Naive thymus-derived CD4-positive, alpha-beta T cell (primary cell): Measurements from ENCODE around the gene DNAJC25. TPM values are rescaled to one million over a fixed set of nuclear protein-coding genes. Genes with fewer than 3 reads are reported as not detected.

Experiments
- ATAC-seq: fragments of 150-1000 bp; cut with Tn5 transposase; 2 replicates; pipeline ENCODE4 v1.10.0; 2021; ENCODE audit warnings: mild to moderate bottlenecking, moderate library complexity
- CTCF ChIA-PET: fragments of 350-600 bp; sonication (Branson Sonifier 250); formaldehyde crosslinking; loops from one replicate; lab custom pipeline; 2021; ENCODE audit warnings: antibody characterized with exemption; lab: Charles Lee
- POLR2A ChIA-PET: fragments of 350-600 bp; sonication (Branson Sonifier 250); formaldehyde crosslinking; loops from one replicate; lab custom pipeline; 2021; ENCODE audit warnings: antibody characterized with exemption, inconsistent platforms; lab: Charles Lee
- DNase-seq, 9 donors: peaks; one replicate each; pipeline versions ENCODE4 v3.0.0 to v3.0.0-alpha.2; 2020 to 2022; ENCODE audit warnings: mixed read lengths in 1 of 9
- H3K27ac ChIP-seq: one replicate; pipeline ENCODE4 v1.7.0; 2013; ENCODE audit warnings: mild to moderate bottlenecking, low read depth, low read length, moderate library complexity
- H3K27me3 ChIP-seq, 2 donors: one replicate each; pipeline ENCODE4 v1.7.0; 2013; ENCODE audit warnings: low read length in 2 of 2, mild to moderate bottlenecking in 2 of 2, moderate library complexity in 2 of 2; ENCODE audit not compliant: control insufficient read depth in 2 of 2, insufficient read depth in 2 of 2
- H3K36me3 ChIP-seq, 3 experiments: 1 replicate in 2 of 3; 2 replicates in 1 of 3; pipeline ENCODE4 v1.7.0; 2013; ENCODE audit warnings: low read length in 3 of 3, mild to moderate bottlenecking in 3 of 3, moderate library complexity in 1 of 3; ENCODE audit not compliant: insufficient read depth in 3 of 3, control insufficient read depth in 2 of 3
- H3K4me1 ChIP-seq, 2 donors: one replicate each; pipeline ENCODE4 v1.7.0; 2013; ENCODE audit warnings: low read length in 2 of 2, mild to moderate bottlenecking in 2 of 2, moderate library complexity in 1 of 2; ENCODE audit not compliant: control insufficient read depth in 2 of 2, insufficient read depth in 2 of 2
- H3K4me3 ChIP-seq: 2 replicates; pipeline ENCODE4 v1.7.0; 2013; ENCODE audit warnings: mild to moderate bottlenecking, low read length
- H3K9me3 ChIP-seq, 3 experiments: 1 replicate in 2 of 3; 2 replicates in 1 of 3; pipeline ENCODE4 v1.7.0; 2013; ENCODE audit warnings: low read length in 3 of 3; ENCODE audit not compliant: control insufficient read depth in 2 of 3
- H3K27ac Mint-ChIP-seq, 9 donors: one replicate each; pipeline ENCODE4 v1.8.0; 2020 to 2022; ENCODE audit warnings: mixed read lengths in 9 of 9, mild to moderate bottlenecking in 8 of 9, moderate library complexity in 5 of 9, inconsistent platforms in 2 of 9
- H3K27me3 Mint-ChIP-seq, 5 donors: one replicate each; pipeline ENCODE4 v1.8.0; 2021 to 2022; ENCODE audit warnings: mixed read lengths in 5 of 5, mild to moderate bottlenecking in 1 of 5
- H3K36me3 Mint-ChIP-seq, 5 donors: one replicate each; pipeline ENCODE4 v1.8.0; 2020 to 2022; ENCODE audit warnings: mixed read lengths in 5 of 5, mild to moderate bottlenecking in 3 of 5, inconsistent platforms in 1 of 5
- H3K4me1 Mint-ChIP-seq, 7 donors: one replicate each; pipeline ENCODE4 v1.8.0; 2020 to 2022; ENCODE audit warnings: mixed read lengths in 7 of 7, mild to moderate bottlenecking in 3 of 7, inconsistent platforms in 1 of 7
- H3K4me3 Mint-ChIP-seq, 10 donors: one replicate each; pipeline ENCODE4 v1.8.0; 2020 to 2022; ENCODE audit warnings: mild to moderate bottlenecking in 10 of 10, mixed read lengths in 10 of 10, moderate library complexity in 6 of 10, inconsistent platforms in 2 of 10
- H3K9me3 Mint-ChIP-seq, 11 donors: one replicate each; pipeline ENCODE4 v1.8.0; 2020 to 2022; ENCODE audit warnings: mixed read lengths in 11 of 11, mild to moderate bottlenecking in 4 of 11, inconsistent platforms in 1 of 11, moderate library complexity in 1 of 11
- intact Hi-C, 2 donors: fragments of 100-400 bp; cut with micrococcal nuclease; formaldehyde crosslinking; loops; one replicate each; pipeline ENCODE4 v1.15.1; 2023
- polyA plus RNA-seq, 2 donors: library from polyadenylated mRNA; unstranded; fragments of 300-500 nt; fragmentation: Illumina TruSeq; gene quantifications; one replicate each; pipeline ENCODE4 v1.2.3, GENCODE V29; 2021
- total RNA-seq, 6 experiments: library from RNA in 5 of 6; stranded (reverse) in 5 of 6; gene quantifications; 1 replicate in 5 of 6; 2 replicates in 1 of 6; pipeline ENCODE4 v1.2.3 and lab custom pipeline; 2021 to 2026

Gene DNAJC25
- total and polyA plus RNA-seq, 7 experiments from 2014 or later: 1.7 to 6.0 (median 4.1) TPM

DNA sequence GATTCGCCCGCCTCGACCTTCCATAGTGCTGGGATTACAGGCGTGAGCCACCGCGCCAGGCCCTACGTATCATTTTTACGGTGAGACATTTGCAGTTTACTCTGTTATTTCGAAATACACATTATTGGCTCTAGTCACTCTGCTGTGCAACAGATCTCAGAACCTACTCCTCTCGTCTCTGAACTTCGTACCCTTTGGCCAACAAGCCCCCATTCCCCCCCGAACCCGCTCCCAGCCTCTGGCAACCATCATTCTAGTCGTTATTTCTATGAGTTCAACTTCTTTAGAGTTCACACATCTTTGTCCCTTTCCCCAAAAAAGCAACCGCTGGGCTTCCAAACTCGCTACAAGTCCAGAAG lies 32.4 kb upstream of the DNAJC25 start:
- peak in 4 of 9 donors; percentile 3 to 11 (median 5) for DNase-seq
- Mint-ChIP-seq H3K27ac (peak overlapping the region in 2 of 9 donors; percentile 28 to 84), H3K9me3 (peaks cover 0 to 1% (median 0%) of the 10 kb centered on the region in 11 donors), H3K4me3 (peak overlapping the region; percentile 77 to 94 (median 89)), H3K4me1 (peaks cover 13 to 29% (median 24%) of the 10 kb centered on the region in 7 donors), H3K27me3 (peaks cover 17 to 42% (median 29%) of the 10 kb centered on the region in 5 donors), H3K36me3 (peaks cover 0 to 3% (median 0%) of the 10 kb centered on the region in 5 donors)
- POLR2A ChIA-PET: interaction anchor here (0.7 to 1.2 kb wide), 3 partner anchors 32 to 115 kb away, joined by 3 read pairs; partner anchors contain the start of genes DNAJC25 and ECPAS
- no peak for ATAC-seq
- Histone ChIP-seq H3K27ac (no peak overlapping the region), H3K36me3 (no peaks in the 10 kb centered on the region), H3K9me3 (no peaks in the 10 kb centered on the region), H3K27me3 (peaks cover 0 to 9% of the 10 kb centered on the region in 2 donors), H3K4me3 (peak overlapping the region; percentile 33), H3K4me1 (peaks cover 12 to 15% of the 10 kb centered on the region in 2 donors)
- intact Hi-C loops: loop anchor here (1.0 to 10.0 kb wide), 15 partner anchors 24 to 779 kb away; partner anchors contain the start of genes DNAJC25 (in 2 of the 2), ECPAS (in 2 of the 2) and ZNF483 (in 1 of the 2)
- CTCF ChIA-PET: interaction anchor here (0.6 to 2.9 kb wide), 10 partner anchors 23 to 476 kb away, joined by 3 to 16 read pairs (median 5); no protein-coding TSS in a partner anchor

- Histone ChIP-seq H3K4me1 (peaks cover 12 to 15% of the 10 kb centered on the region in 2 donors), H3K36me3 (no peaks in the 10 kb centered on the region), H3K27me3 (peaks cover 0 to 9% of the 10 kb centered on the region in 2 donors), H3K27ac (no peak within 1 kb of the TSS), H3K4me3 (peak within 1 kb of the TSS; percentile 39), H3K9me3 (no peaks in the 10 kb centered on the region)
- H3K4me3 Mint-ChIP-seq: peak within 1 kb of the TSS; percentile 77 to 94 (median 89)
- H3K9me3 Mint-ChIP-seq: peaks cover 0 to 1% (median 0%) of the 10 kb centered on the region in 11 donors
- CTCF ChIA-PET: interaction anchor here (1.3 to 2.9 kb wide), 6 partner anchors 22 to 475 kb away, joined by 3 to 16 read pairs (median 6); no protein-coding TSS in a partner anchor
- POLR2A ChIA-PET: interaction anchor here (1.2 kb wide), 1 partner anchor 32 kb away, joined by 3 read pairs; the partner anchor contains the start of gene DNAJC25
- peaks cover 13 to 29% (median 24%) of the 10 kb centered on the region in 7 donors for H3K4me1 Mint-ChIP-seq
- H3K27me3 Mint-ChIP-seq: peaks cover 17 to 42% (median 30%) of the 10 kb centered on the region in 5 donors
- ATAC-seq (peak; percentile 33), DNase-seq (peak in 8 of 9 donors; percentile 4 to 39 (median 14))
- peaks cover 0 to 3% (median 0%) of the 10 kb centered on the region in 5 donors for H3K36me3 Mint-ChIP-seq
- H3K27ac Mint-ChIP-seq: peak within 1 kb of the TSS in 2 of 9 donors; percentile 28 to 84
- intact Hi-C loops: loop anchor here (1.0 to 10.0 kb wide), 8 partner anchors 23 to 778 kb away; partner anchors contain the start of genes ECPAS (in 2 of the 2), DNAJC25 (in 1 of the 2) and ZNF483 (in 1 of the 2)
Measured at GRCh38 chr9:111599092-111599954, 31.8 kb upstream of the DNAJC25 start, which contains the start of gene PTGR1. Gene PTGR1 (minus strand): TSS chr9:111599647. CDS start chr9:111597422, 2,225 bp downstream.

DNA sequence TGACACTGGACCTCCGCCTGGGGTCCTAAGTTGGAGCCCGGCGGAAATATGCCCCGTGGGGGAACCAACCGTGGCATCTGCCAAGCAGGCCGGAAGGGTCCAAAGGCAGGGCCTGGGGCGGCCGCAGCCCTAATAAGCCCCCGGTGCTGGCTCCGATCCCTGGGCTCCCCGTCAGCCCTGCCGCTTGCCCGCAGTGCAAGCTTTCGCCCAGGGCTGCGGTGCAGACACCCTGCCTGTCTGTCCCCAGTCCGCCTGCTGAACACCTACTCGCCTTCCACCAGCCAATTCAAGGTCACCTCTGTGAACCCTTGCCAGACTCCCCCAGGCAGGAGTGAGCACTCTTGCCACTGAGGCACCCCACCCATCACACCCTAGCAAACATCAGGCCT lies 31.2 kb upstream of the DNAJC25 start:
- Mint-ChIP-seq H3K9me3 (peaks cover 0 to 1% (median 0%) of the 10 kb centered on the region in 11 donors), H3K4me1 (peaks cover 13 to 29% (median 24%) of the 10 kb centered on the region in 7 donors), H3K27ac (no peak overlapping the region), H3K27me3 (peaks cover 17 to 42% (median 35%) of the 10 kb centered on the region in 5 donors), H3K36me3 (peaks cover 0 to 3% (median 0%) of the 10 kb centered on the region in 5 donors), H3K4me3 (peak overlapping the region in 9 of 10 donors; percentile 77 to 93 (median 87))
- DNase-seq (peak in 1 of 9 donors; percentile 1), ATAC-seq (no peak)
- Histone ChIP-seq H3K27ac (no peak overlapping the region), H3K27me3 (peaks cover 0 to 9% of the 10 kb centered on the region in 2 donors), H3K4me3 (no peak overlapping the region), H3K4me1 (peaks cover 12 to 15% of the 10 kb centered on the region in 2 donors), H3K36me3 (no peaks in the 10 kb centered on the region), H3K9me3 (no peaks in the 10 kb centered on the region)
- POLR2A ChIA-PET: interaction anchor here (0.7 kb wide), 1 partner anchor 74 kb away, joined by 3 read pairs; no protein-coding TSS in a partner anchor
- CTCF ChIA-PET: no interaction called here
- intact Hi-C loops: loop anchor here (1.0 to 10.0 kb wide), 8 partner anchors 23 to 777 kb away; partner anchors contain the start of genes ECPAS (in 2 of the 2), DNAJC25 (in 1 of the 2) and ZNF483 (in 1 of the 2)

DNA sequence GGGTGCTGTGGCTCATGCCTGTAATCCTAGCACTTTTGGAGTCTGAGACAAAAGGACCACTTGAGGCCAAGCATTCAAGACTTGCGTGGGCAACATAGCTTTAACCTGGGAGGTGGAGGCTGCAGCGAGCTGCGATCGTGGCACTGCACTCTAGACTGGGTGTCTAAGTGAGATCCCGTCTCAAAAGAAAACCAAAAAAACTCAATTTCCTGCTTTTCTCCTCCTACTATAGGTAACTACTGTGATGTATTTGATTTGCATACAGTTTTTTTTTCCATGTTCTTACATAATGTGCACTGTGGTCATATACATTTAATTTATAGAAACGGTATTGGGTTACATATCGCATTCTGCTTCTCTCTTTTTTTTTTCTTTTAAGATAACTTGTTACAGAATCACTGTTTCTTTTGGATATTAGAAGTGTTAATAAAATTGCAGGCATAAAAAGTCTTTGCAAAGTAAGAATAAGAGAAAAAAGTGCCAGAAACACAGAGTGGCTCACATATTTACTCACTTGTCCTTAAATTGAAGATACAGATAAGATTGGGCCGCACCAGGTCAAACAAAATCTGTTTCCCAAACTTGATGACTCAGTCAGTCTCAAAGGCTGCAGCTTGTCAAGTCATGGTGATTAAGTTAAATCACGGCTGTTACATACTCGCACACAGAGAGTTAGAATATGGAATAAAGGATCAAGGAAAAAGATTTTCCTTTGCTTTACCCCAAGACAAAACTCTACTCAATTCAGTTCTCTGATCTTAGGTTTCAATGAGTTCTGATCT lies 29.7 kb upstream of the DNAJC25 start:
- peaks cover 12 to 15% of the 10 kb centered on the region in 2 donors for H3K4me1 ChIP-seq
- H3K27ac Mint-ChIP-seq: no peak overlapping the region
- peaks cover 17 to 42% (median 35%) of the 10 kb centered on the region in 5 donors for H3K27me3 Mint-ChIP-seq
- no peak overlapping the region for H3K27ac ChIP-seq
- no peak overlapping the region for H3K4me3 ChIP-seq
- DNase-seq (peak in 2 of 9 donors; percentile 11 to 23), ATAC-seq (no peak)
- no peaks in the 10 kb centered on the region for H3K9me3 ChIP-seq
- intact Hi-C loops: no loop called here
- peaks cover 0 to 3% (median 0%) of the 10 kb centered on the region in 5 donors for H3K36me3 Mint-ChIP-seq
- H3K4me3 Mint-ChIP-seq: peak overlapping the region in 3 of 10 donors; percentile 33 to 72 (median 59)
- peaks cover 0 to 1% (median 0%) of the 10 kb centered on the region in 11 donors for H3K9me3 Mint-ChIP-seq
- ChIA-PET POLR2A (no interaction called here), CTCF (no interaction called here)
- peaks cover 0 to 4% of the 10 kb centered on the region in 2 donors for H3K27me3 ChIP-seq
- H3K36me3 ChIP-seq: no peaks in the 10 kb centered on the region
- peaks cover 13 to 29% (median 24%) of the 10 kb centered on the region in 7 donors for H3K4me1 Mint-ChIP-seq

DNA sequence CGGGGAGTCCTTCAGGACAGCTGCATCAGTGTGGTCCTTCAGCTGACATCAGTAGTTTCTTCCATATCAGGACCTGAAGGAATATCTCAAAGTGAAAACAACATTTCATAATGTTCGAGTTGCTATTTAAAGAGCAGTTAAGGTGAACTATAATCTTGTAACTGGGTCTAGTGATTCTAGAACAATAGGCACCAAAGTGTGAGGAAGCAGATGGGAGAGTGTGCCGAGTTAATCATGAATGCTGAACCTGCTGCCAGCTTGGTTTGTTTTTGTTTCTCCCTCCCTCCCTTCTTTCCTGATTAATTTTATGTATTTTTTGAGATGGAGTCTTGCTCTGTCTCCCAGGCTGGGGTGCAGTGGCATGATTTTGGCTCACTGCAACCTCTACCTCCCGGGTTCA lies 28.1 kb upstream of the DNAJC25 start:
- POLR2A ChIA-PET: no interaction called here
- no peak for ATAC-seq
- H3K4me3 ChIP-seq: no peak overlapping the region
- no peak for DNase-seq
- intact Hi-C loops: no loop called here
- H3K36me3 ChIP-seq: no peaks in the 10 kb centered on the region
- H3K4me1 ChIP-seq: peaks cover 11 to 12% of the 10 kb centered on the region in 2 donors
- no peak overlapping the region for H3K4me3 Mint-ChIP-seq
- H3K36me3 Mint-ChIP-seq: peaks cover 0 to 3% (median 0%) of the 10 kb centered on the region in 5 donors
- H3K27me3 Mint-ChIP-seq: peaks cover 7 to 35% (median 32%) of the 10 kb centered on the region in 5 donors
- CTCF ChIA-PET: no interaction called here
- H3K27ac ChIP-seq: no peak overlapping the region
- peaks cover 0 to 4% of the 10 kb centered on the region in 2 donors for H3K27me3 ChIP-seq
- no peak overlapping the region for H3K27ac Mint-ChIP-seq
- peaks cover 0 to 1% (median 0%) of the 10 kb centered on the region in 11 donors for H3K9me3 Mint-ChIP-seq
- H3K9me3 ChIP-seq: no peaks in the 10 kb centered on the region
- H3K4me1 Mint-ChIP-seq: peaks cover 11 to 22% (median 16%) of the 10 kb centered on the region in 7 donors
